H9 (cell line): ENCODE results near the gene PIGK. TPM values are rescaled to one million over a fixed set of nuclear protein-coding genes. Genes with fewer than 3 reads are reported as not detected.

Experiments used
- DNase-seq: peaks from one replicate; pipeline ENCODE4 v3.0.0-alpha.2; 2017
- H2AFZ ChIP-seq: one replicate; pipeline ENCODE4 v1.6.1; 2013; ENCODE audit warnings: mild to moderate bottlenecking, low read length, control low read depth, moderate library complexity
- H2AK5ac ChIP-seq: 2 replicates; pipeline ENCODE4 v1.6.1; 2013; ENCODE audit warnings: low read length, control low read depth, mixed read lengths; ENCODE audit not compliant: insufficient read length
- H2BK120ac ChIP-seq: one replicate; pipeline ENCODE4 v1.6.1; 2013; ENCODE audit warnings: low read depth, mild to moderate bottlenecking, low read length, control low read depth, inconsistent platforms; ENCODE audit not compliant: poor library complexity, severe bottlenecking
- H2BK12ac ChIP-seq: 2 replicates; pipeline ENCODE4 v1.6.1; 2013; ENCODE audit warnings: low read length, control low read depth, mixed read lengths, low read depth; ENCODE audit not compliant: insufficient read length
- H2BK15ac ChIP-seq: 2 replicates; pipeline ENCODE4 v1.6.1; 2013; ENCODE audit warnings: low read depth, low read length, control low read depth
- H2BK20ac ChIP-seq: one replicate; pipeline ENCODE4 v1.6.1; 2013; ENCODE audit warnings: low read depth, mild to moderate bottlenecking, low read length, control low read depth, inconsistent platforms; ENCODE audit not compliant: poor library complexity, severe bottlenecking
- H2BK5ac ChIP-seq: 2 replicates; pipeline ENCODE4 v1.6.1; 2013; ENCODE audit warnings: low read length, control low read depth, mixed read lengths; ENCODE audit not compliant: insufficient read length
- H3K14ac ChIP-seq: 2 replicates; pipeline ENCODE4 v1.6.1; 2013; ENCODE audit warnings: low read length, control low read depth; ENCODE audit not compliant: insufficient read depth
- H3K18ac ChIP-seq: 2 replicates; pipeline ENCODE4 v1.6.1; 2013; ENCODE audit warnings: low read depth, mild to moderate bottlenecking, mixed read lengths, low read length, control low read depth; ENCODE audit not compliant: insufficient read length
- H3K23ac ChIP-seq: 2 replicates; pipeline ENCODE4 v1.6.1; 2013; ENCODE audit warnings: low read length, control low read depth, mixed read lengths, low read depth; ENCODE audit not compliant: insufficient read length
- H3K23me2 ChIP-seq: 2 replicates; pipeline ENCODE4 v1.6.1; 2013; ENCODE audit warnings: low read depth, mild to moderate bottlenecking, mixed read lengths, low read length, control low read depth; ENCODE audit not compliant: insufficient read length, poor library complexity, severe bottlenecking
- H3K27ac ChIP-seq: 2 replicates; pipeline ENCODE4 v1.5.1; 2013; ENCODE audit warnings: low read length, control low read depth, mixed read lengths, low read depth; ENCODE audit not compliant: insufficient read length
- H3K27me3 ChIP-seq: 2 replicates; pipeline ENCODE4 v1.6.1; 2013; ENCODE audit warnings: low read length, control low read depth, inconsistent platforms; ENCODE audit not compliant: insufficient read depth
- H3K4ac ChIP-seq: 2 replicates; pipeline ENCODE4 v1.6.1; 2013; ENCODE audit warnings: low read depth, mild to moderate bottlenecking, control low read depth, inconsistent platforms, low read length, moderate library complexity
- H3K4me1 ChIP-seq: 2 replicates; pipeline ENCODE4 v1.6.1; 2013; ENCODE audit warnings: low read length, control low read depth, inconsistent platforms; ENCODE audit not compliant: insufficient read depth
- H3K4me2 ChIP-seq: 2 replicates; pipeline ENCODE4 v1.6.1; 2013; ENCODE audit warnings: low read length, control low read depth, mixed read lengths; ENCODE audit not compliant: insufficient read length, insufficient read depth
- H3K56ac ChIP-seq: 2 replicates; pipeline ENCODE4 v1.6.1; 2013; ENCODE audit warnings: low read depth, mild to moderate bottlenecking, mixed read lengths, low read length, control low read depth; ENCODE audit not compliant: insufficient read length
- H3K79me1 ChIP-seq: 2 replicates; pipeline ENCODE4 v1.6.1; 2013; ENCODE audit warnings: low read depth, mild to moderate bottlenecking, moderate library complexity, low read length, control low read depth, inconsistent platforms; ENCODE audit not compliant: insufficient read depth, poor library complexity, severe bottlenecking
- H3K79me2 ChIP-seq: 2 replicates; pipeline ENCODE4 v1.6.1; 2013; ENCODE audit warnings: low read length, control low read depth, inconsistent platforms; ENCODE audit not compliant: insufficient read depth
- H3K9ac ChIP-seq: 2 replicates; pipeline ENCODE4 v1.6.1; 2013; ENCODE audit warnings: low read length, control low read depth, mixed read lengths; ENCODE audit not compliant: insufficient read length; ENCODE audit errors: extremely low read depth
- H3K9me3 ChIP-seq: one replicate; pipeline ENCODE4 v1.6.1; 2013; ENCODE audit warnings: low read depth, low read length, inconsistent platforms; ENCODE audit not compliant: control insufficient read depth
- H3T11ph ChIP-seq: one replicate; pipeline ENCODE4 v1.6.1; 2013; ENCODE audit warnings: mild to moderate bottlenecking, low read length, control low read depth, inconsistent platforms
- H4K20me1 ChIP-seq: one replicate; pipeline ENCODE4 v1.6.1; 2013; ENCODE audit not compliant: control insufficient read depth, insufficient read length, insufficient read depth
- H4K5ac ChIP-seq: 2 replicates; pipeline ENCODE4 v1.6.1; 2013; ENCODE audit warnings: low read depth, mild to moderate bottlenecking, mixed read lengths, low read length, control low read depth; ENCODE audit not compliant: insufficient read length
- H4K8ac ChIP-seq: replicated peaks from 2 replicates; pipeline ENCODE4 v1.6.1; 2013; ENCODE audit warnings: low read length, control low read depth, mixed read lengths, low read depth; ENCODE audit not compliant: insufficient read length
- H4K91ac ChIP-seq: 2 replicates; pipeline ENCODE4 v1.6.1; 2013; ENCODE audit warnings: low read depth, mild to moderate bottlenecking, moderate library complexity, mixed read lengths, low read length, control low read depth; ENCODE audit not compliant: insufficient read length
- H3K27ac Mint-ChIP-seq, 3 experiments: 2 replicates in 2 of 3; 3 replicates in 1 of 3; pipeline ENCODE4 v1.8.0; 2020 to 2021; ENCODE audit warnings: mixed read lengths in 3 of 3, mild to moderate bottlenecking in 1 of 3, moderate library complexity in 1 of 3
- H3K27me3 Mint-ChIP-seq: 2 replicates; pipeline ENCODE4 v1.8.0; 2021; ENCODE audit warnings: low read depth, mild to moderate bottlenecking, moderate library complexity, mixed read lengths
- H3K36me3 Mint-ChIP-seq, 3 experiments: 2 replicates in 2 of 3; 3 replicates in 1 of 3; pipeline ENCODE4 v1.8.0; 2020 to 2021; ENCODE audit warnings: low read depth in 3 of 3, mixed read lengths in 3 of 3; ENCODE audit not compliant: insufficient read depth in 1 of 3
- H3K4me1 Mint-ChIP-seq, 2 experiments: 2 replicates each; pipeline ENCODE4 v1.8.0; 2020; ENCODE audit warnings: mixed read lengths in 2 of 2
- H3K4me3 Mint-ChIP-seq, 2 experiments: 2 replicates in 1 of 2; 3 replicates in 1 of 2; pipeline ENCODE4 v1.8.0; 2020 to 2021; ENCODE audit warnings: mild to moderate bottlenecking in 2 of 2, mixed read lengths in 2 of 2, moderate library complexity in 1 of 2
- H3K9me3 Mint-ChIP-seq, 2 experiments: 2 replicates in 1 of 2; 3 replicates in 1 of 2; pipeline ENCODE4 v1.8.0; 2020; ENCODE audit warnings: mild to moderate bottlenecking in 2 of 2, mixed read lengths in 2 of 2, moderate library complexity in 1 of 2
- CTCF ChIP-seq: fragments of 200-600 bp; sonication (generic); conservative IDR thresholded peaks from 3 replicates; pipeline ENCODE4 v1.8.0; 2021; ENCODE audit warnings: antibody characterized with exemption, mild to moderate bottlenecking
- WGBS: extraction: QIAGEN DNeasy Blood & Tissue Kit; methylation state at CpG from one replicate; pipeline ENCODE4 v1.1.7; 2013; ENCODE audit warnings: missing lambda C conversion rate, low lambda C conversion rate, mixed read lengths; ENCODE audit not compliant: insufficient read length; ENCODE audit errors: extremely low coverage; 5-methylcytosine and 5-hydroxymethylcytosine counted together
- total RNA-seq: library from RNA; stranded (reverse); gene quantifications from 2 replicates; pipeline ENCODE4 v1.2.1, GENCODE V29; 2021

The PIGK gene
- total RNA-seq, 1 experiment from 2014 or later: 22.1 TPM

- Histone ChIP-seq H4K8ac (no peak overlapping the region), H4K91ac (no peak overlapping the region), H3T11ph (no peak overlapping the region), H3K4me1 (no peaks in the 10 kb centered on the region), H3K9ac (no peak overlapping the region), H3K4ac (no peak overlapping the region), H2BK5ac (no peak overlapping the region), H2AK5ac (no peak overlapping the region), H3K9me3 (no peaks in the 10 kb centered on the region), H3K79me2 (no peaks in the 10 kb centered on the region), H4K5ac (no peak overlapping the region), H3K18ac (no peak overlapping the region), H2BK120ac (no peak overlapping the region), H2BK12ac (no peak overlapping the region), H3K27me3 (no peaks in the 10 kb centered on the region), H3K14ac (no peak overlapping the region), H3K56ac (no peak overlapping the region), H3K4me2 (no peak overlapping the region), H2AFZ (no peak overlapping the region), H3K27ac (no peak overlapping the region), H2BK15ac (no peak overlapping the region), H3K79me1 (no peaks in the 10 kb centered on the region), H4K20me1 (no peaks in the 10 kb centered on the region), H3K23ac (no peak overlapping the region), H3K23me2 (no peaks in the 10 kb centered on the region), H2BK20ac (no peak overlapping the region)
- no peaks in the 10 kb centered on the region for H3K9me3 Mint-ChIP-seq
- H3K4me3 Mint-ChIP-seq: no peak overlapping the region
- no peak for DNase-seq
- WGBS: no CpG with 5 or more reads among the region's 4 CpGs
- H3K27me3 Mint-ChIP-seq: no peaks in the 10 kb centered on the region
- TF ChIP-seq CTCF: no peak
- H3K27ac Mint-ChIP-seq: no peak overlapping the region
- H3K4me1 Mint-ChIP-seq: no peaks in the 10 kb centered on the region
- peaks cover 0 to 1% (median 0%) of the 10 kb centered on the region in 3 experiments; a peak in 2 of 7 replicates for H3K36me3 Mint-ChIP-seq
These were observed 115.7 kb downstream of the PIGK start for GRCh38 chr1:77103486-77103885.
